Epidermal melanocyte (primary cell): ENCODE results near the gene FITM2.

Experiments used
- DNase-seq: peaks from one replicate; pipeline ENCODE4 v3.0.0; 2011; ENCODE audit warnings: low spot score; ENCODE audit not compliant: insufficient read length

FITM2 gene

GRCh38 chr20:44282192-44282591 is 28.8 kb downstream of the FITM2 start:
- no peak for DNase-seq

- no peak for DNase-seq
These were observed 30.6 kb downstream of the FITM2 start for GRCh38 chr20:44280387-44280786.

GRCh38 chr20:44279228-44279627 is 31.8 kb downstream of the FITM2 start:
- no peak for DNase-seq

- DNase-seq = no peak
These were observed 36.5 kb downstream of the FITM2 start for GRCh38 chr20:44274303-44275017.

GRCh38 chr20:44273231-44274215 is 37.5 kb downstream of the FITM2 start:
- no peak for DNase-seq

GRCh38 chr20:44271915-44272663 is 38.9 kb downstream of the FITM2 start:
- DNase-seq = no peak

GRCh38 chr20:44268802-44269201 is 42.2 kb downstream of the FITM2 start:
- DNase-seq = no peak

- no peak for DNase-seq
These were observed 46.7 kb downstream of the FITM2 start for GRCh38 chr20:44264287-44264686.

GRCh38 chr20:44258226-44258890 is 52.6 kb downstream of the FITM2 start:
- no peak for DNase-seq

- DNase-seq = no peak
These were observed 54.0 kb downstream of the FITM2 start for GRCh38 chr20:44256961-44257360.

GRCh38 chr20:44255942-44256341 is 55.1 kb downstream of the FITM2 start:
- no peak for DNase-seq

- no peak for DNase-seq
These were observed 56.9 kb downstream of the FITM2 start for GRCh38 chr20:44254073-44254472.

GRCh38 chr20:44253528-44253927 is 57.5 kb downstream of the FITM2 start:
- DNase-seq = no peak
